GM18909 (cell line): ENCODE measurements around the gene WDR44.

Source experiments
- ATAC-seq: cut with Tn5 transposase; IDR thresholded peaks from one replicate; pipeline ENCODE4 v1.9.1; 2021; ENCODE audit warnings: mild to moderate bottlenecking; ENCODE audit not compliant: unreplicated experiment, poor library complexity

The WDR44 gene

DNA sequence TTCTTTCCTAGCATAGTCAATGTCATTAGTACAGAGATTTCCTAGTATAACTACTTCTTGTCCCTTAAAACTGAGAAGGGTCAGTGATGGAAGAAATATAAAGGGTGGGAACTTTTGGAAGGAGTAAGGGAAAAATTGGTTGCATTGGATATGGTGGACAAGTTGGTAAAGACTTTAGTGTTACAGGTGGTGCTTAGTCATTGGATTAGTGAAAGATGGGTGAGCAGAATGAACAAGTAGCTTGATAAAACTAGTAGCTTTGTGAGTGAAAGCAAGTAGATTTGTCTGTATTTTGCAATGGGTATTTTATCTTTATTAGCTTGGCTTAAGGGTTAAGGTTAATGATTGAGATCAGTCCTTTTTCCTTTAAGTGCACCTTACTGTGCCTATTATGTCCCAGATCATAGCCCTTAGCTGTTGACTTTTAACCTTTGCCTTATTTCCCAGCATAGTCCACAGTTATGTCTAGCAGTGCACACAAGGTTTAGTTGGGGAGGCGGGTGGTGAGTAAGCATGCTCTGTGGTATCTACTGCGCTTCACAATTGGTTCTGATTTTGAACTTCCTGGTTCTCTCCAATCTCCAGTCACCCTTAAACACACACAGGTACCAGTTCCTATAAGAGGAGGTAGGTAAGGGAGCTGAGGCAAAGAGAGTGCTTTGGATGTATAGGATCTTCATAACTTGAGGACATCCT lies 9.5 kb downstream of the WDR44 start:
- no peak for ATAC-seq

DNA sequence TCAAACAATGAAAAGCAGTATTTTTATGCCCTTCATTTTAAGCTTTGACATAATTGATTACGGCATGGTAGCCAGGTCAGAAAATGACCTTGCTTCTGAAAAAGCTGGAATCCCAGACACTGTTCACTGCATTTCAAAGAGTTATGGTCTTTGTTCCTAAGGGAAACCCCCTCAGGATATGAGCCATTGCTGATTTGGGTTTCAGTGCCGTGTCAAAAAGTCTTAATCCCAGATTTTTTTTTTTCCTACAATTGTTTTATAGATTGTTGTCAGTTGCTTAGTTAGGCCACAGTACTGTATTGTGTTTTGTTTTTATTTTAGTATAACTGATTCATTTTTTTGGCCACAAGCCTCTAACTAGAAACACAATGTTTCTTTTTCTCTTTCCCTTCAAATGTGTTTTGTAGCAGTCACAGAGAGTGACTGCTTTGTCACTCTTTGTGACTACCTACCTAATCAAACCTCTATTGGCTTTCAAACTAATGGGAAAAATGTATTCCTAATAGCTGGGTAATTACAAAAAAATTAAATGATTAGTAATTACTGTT lies 10.3 kb downstream of the WDR44 start:
- no peak for ATAC-seq

DNA sequence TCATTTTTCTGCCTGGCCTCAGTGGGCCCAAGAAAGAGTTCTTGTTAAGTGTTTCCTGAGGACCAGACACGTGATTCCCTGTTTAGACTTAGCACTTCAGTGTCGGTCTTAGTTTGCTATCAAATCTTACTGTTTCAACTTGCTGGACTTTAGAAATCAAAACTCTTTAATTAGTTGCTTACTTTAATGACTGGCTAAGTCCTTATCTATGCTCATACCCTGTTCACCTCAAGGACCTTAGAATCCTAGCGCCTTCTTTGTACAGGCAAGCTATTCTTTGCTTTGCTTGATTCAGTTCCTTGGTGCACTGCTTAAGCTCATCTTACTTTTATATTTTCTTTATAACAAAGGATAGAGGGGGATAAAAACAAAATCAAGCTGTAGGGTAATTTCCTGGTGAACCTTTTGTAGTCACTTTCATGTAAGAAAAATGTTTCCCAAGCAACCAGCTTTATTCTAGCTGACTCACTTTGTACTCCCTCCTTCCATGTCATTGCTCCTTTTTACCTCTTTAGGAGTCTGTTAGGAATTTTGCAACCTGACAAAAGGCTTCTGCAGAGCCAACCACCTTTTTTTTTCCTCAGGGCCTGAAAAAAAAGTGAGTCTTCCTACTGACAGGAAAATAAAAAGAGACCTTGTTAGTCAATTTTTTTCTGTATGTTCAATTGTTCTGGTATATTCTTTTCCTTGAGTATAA lies 14.7 kb downstream of the WDR44 start:
- ATAC-seq = no peak

DNA sequence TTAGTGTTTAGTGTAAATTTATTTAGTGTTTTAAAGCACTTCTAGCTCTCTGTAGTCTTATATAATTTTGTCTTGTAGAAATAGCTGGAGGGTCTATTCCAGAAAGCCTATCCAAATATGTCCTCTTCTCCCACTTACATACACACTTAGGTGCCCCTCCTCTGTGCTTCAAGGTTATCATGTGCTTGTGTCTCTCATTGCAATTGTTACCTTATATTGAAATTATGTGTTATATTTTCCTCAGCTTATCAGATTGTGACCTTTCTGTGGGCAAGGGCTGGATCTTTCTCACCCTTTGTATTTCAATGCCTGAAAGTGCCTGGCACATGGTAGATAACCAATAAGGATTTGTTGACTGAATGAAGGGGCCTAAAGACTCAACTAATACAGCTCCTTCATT lies 18.4 kb downstream of the WDR44 start:
- no peak for ATAC-seq

DNA sequence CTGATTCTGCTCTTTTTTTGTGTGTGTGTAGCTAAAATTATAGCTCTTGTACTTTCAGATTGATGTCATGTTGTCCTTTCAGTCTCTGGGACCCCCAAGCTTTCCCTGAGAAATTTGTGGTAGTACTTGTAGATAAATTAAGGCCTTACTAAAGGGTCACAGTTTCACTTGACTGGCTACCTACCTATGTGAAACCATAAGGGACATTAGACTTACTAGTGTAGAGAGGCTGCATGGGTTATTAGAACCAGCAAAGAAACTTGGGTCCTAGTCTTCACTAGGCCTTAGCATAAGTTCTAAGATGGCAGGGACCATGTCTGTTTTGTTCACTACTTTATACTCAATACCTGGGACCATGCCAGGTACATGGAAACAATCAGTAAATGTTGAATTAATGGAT lies 21.4 kb downstream of the WDR44 start:
- ATAC-seq = no peak

DNA sequence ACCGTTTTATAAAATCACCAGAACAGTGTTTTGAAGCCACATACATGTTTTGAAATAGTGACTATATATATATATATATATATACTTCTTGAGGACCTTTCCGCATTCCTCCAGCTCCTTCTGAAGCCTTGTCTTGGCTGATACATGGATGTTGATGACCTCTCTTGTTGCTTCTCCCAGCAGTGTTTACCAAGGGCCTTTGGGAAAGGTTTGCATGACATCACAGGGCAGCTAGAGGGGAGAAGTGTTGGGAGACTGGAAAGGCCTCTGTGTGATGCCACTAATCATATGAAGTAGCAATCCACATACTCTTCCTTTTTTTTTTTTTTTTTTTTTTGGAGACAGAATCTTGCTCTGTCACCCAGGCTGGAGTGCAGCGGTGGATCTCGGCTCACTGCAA lies 22.5 kb downstream of the WDR44 start:
- ATAC-seq = no peak

DNA sequence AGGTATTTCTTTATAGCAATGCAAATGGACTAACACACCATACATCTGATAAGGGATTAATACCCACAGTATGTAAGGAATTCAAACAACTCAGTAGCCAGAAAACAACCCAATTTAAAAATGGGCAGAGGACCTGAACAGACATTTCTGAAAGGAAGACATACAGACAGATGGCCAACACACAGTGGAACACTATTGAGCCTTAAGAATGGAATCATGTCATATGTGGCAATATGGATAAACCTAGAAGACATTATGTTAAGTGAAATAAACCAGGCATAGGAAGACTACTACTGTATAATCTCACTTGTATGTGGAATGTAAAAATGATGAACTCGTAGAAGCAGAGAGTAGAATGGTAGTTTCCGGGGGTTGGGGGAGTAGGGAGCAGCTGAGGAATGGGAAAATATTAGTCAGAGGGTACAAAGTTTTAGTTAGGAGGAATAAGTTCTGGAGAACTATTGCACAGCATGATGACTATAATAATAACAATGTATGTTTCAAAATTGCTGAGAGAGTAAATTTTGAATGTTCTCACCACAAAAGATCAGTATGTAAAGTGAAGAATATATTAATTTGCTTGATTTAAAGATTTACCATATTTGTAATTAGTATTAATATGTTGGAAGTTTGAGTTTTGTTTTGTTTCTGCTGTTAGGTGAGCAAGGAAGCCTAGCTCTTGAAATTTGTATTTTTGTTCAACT lies 25.2 kb downstream of the WDR44 start:
- no peak for ATAC-seq

DNA sequence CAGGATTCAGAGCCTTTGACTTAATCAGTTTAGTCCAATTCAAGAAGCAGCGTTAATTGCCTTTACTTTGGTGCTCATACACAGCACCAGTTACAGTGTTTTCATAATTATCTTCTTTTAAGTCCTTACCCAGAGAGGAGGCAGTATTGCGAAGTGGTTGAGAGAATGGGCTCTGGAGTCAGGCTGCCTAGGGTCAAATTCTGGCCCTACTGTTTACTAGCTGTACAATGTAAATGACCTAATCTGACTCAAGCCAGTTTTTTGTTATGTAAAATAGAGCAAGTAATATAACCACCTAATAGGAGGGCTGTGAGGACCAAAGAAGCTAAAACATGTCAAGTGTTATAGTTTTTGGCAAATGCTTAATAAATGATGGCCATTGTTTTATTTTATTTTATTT lies 27.6 kb downstream of the WDR44 start:
- no peak for ATAC-seq

DNA sequence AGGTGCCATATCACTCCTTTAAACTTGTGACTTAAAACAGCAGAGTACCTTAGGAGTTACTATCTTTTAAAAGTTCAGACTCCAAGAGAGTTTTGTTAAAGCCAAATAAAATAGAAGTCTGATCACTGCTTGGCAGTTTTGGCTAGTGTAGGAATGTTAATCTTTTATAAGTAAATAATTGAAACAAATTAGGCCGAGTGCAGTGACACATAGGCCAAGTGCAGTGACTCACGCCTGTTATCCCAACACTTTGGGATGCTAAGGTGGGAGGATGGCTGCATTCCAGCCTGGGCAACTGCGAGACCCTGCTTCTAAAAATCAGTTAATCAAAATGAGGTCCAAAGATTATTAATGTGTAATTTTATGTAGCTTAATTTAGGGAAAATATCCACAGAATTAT lies 37.2 kb downstream of the WDR44 start:
- no peak for ATAC-seq

DNA sequence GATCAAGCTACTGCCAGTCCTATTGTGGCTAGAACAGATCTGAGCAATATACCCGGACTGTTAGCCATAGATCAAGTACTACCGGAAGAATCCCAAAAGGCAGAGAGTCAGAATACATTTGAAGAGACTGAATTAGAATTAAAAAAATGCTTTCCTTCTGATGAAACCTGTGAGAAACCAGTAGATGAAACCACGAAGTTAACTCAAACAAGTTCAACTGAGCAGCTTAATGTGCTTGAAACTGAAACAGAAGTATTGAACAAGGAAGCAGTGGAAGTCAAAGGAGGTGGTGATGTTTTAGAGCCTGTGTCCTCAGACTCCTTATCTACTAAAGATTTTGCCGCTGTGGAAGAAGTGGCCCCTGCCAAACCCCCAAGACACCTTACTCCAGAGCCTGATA lies 46.8 kb downstream of the WDR44 start:
- peak; percentile 66 for ATAC-seq

DNA sequence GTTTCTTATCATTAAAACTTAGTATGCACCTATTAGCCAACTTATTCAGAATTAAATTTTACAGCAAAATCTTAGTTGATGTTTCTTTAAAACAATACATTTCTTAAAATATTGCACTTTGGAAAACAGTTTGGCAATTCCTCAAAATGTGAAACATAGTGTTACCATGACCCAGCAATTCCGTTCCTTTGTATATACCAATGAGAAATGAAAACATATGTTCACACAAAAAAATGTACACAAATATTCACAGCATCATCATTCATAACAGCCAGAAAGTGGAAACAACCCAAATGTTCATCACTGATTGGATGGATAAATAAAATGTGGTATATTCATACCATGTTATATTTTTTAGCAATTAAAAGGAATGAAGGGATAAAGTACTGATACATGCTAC lies 50.2 kb downstream of the WDR44 start:
- no peak for ATAC-seq

DNA sequence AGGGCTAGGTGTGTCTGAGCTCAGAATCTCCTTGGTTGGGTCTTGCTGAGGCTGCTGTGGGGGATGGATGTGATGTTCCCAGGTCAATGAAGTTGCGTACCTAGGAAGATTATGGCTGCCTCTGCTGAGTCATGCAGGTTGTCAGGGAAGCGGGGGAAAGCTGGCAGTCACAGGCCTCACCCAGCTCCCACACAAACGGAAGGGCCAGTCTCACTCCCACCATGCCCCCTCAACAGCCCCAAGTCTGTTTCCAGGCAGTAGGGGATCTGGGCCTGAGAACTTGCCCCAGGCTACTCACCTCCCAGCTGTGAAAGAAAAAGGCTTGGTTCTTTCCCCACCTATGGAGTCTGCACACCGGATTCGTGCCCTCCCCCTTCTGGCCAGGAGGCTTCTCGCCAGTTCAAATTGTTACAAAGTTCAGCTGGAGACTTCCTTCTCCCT lies 72.9 kb downstream of the WDR44 start:
- no peak for ATAC-seq

DNA sequence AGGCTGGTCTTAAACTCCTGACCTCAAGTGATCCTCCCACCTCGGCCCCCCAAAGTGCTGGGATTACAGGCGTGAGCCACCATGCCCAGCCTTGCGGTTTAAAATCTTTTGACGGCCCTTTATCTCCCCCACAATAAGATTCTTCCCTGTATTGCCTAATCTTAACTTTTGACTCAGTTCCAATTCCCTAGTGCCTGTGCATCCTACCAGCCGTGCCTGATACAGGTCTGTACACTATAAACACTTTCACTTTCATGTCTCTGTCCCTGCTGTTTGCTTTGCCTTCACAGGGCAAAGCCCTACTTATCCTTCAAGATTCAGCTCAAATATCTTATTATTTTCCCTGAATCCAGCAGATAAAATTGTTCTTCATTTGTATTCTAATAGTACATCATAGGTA lies 74.6 kb downstream of the WDR44 start:
- peak; percentile 63 for ATAC-seq

DNA sequence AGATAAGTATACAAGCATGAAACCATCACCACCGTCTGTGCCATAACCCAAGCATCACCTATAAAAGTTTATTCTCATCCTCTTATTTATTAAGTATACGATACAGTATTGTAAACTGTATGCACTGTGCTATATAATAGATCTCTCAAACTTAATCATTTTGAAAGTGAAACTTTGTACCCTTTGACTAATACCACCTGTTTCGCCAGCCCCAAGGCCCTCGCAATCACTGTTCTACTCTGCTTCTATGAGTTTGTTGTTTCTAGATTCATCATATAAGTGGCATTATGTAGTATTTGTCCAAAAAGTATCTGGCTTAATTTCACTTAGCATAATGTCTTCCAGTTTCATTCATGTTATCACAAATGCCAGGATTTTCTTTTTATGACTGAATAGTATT lies 77.7 kb downstream of the WDR44 start:
- ATAC-seq = peak; percentile 97

DNA sequence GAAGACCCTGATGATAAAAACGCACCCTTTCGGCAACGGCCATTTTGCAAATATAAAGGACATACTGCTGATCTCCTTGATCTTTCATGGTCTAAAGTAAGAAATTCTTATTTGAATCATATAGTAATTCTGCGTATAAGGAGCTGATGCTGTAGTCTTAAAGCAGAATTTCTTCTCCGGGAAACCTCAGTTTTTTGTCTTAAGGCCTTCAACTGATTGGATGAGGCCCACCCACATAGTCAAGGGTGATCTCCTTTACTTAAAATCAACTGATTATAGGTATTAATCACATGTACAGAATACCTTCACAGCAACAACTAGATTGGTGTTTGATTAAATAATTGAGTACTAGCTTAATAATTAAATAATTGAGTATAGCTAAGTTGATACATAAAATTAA lies 86.9 kb downstream of the WDR44 start:
- no peak for ATAC-seq

DNA sequence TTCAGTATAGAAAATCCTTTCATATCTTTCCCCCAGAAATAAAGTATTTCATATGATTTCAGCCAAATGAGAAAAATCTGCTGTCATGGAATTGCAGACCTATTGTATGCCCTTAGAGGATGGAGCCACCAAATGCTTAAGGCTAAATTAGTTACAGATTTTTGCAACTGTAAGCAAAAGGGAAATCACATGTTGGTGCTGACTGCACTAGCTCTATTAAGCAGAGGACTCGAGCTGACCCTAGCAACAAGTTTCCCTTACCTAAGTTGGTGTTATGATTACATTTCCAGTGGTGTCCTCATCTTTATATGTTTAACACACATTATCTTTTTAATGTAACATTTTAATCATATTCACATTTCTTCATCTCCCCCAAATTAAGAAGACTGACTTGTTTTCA lies 91.4 kb downstream of the WDR44 start:
- ATAC-seq = no peak

DNA sequence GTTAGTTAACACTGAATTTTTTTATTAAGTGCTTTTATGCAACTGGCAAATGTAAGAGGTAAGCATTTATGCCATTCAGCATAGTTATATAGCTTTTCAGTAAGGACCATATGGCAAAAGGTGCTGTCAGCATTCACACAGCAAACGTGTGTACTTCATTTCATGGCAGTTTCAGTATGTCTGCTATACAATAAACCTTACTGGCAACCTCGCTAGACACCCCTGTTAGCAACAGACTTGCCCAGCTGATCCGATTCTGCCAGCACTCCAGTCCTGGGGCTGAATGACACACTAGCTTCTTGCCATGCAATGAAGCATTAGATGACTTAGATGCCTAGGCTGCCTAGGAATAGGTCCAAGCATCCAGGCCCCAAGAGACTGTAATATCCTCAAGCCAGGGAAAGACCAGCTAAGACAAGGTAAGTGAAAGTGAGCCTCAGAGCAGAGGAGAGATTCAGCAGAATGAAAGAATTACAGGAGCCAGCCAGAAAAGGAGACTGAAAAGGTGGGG lies 102.4 kb downstream of the WDR44 start:
- ATAC-seq = no peak

DNA sequence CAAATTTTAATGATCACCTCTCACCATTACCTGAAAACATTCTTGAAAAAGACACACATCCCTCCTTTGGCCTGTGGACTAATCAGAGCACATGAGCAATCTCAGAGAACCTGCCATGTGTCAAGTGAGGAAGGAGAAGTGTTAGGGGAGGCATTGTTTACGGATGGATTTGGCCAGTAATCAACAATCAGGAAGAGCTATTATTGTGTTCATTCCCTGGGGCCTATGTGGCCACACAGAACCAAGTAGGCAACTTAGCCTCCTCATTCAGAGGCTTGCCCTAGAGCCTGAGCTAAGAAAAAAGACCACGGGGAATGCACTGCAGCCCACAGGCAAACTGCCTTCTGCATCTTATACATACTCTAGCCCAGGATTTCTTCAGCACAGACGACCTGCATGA lies 109.1 kb downstream of the WDR44 start:
- ATAC-seq = no peak

DNA sequence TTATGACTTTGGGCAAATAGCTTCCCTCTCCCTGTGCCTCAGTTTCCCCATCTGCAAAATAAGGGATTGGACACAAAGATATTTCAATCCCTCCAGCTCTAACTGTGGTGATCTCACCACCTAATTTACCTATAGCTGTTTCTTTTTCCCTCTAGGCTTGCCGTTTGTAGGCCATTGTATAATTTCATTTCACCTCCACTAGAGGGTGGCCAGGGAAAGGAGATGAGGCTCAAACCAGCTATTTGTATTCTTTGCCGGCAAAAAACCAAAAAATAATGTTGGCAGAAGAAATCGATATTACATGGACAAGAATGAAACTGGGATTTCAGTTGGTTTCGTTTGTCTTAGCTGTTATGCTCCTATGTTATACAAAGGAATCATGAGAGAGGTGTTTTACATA lies 113.6 kb downstream of the WDR44 start:
- no peak for ATAC-seq

DNA sequence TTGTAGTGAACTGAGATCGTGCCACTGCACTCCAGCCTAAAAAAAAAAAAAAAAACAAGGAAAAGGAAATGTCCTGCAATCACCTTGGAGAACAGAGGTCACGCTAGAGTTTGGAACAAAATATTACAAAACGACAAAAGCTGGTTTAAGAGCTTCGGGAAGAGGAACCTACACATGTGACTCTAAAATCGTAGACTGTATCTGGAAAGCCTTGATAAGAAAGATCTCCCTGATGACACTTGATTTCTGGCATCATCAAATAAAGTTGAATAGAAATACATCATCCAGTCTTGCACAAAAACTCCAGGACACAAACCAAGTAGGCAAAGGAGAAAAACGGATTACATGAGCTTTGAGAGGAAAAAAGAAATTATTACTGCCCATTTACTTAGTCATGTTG lies 118.6 kb downstream of the WDR44 start:
- no peak for ATAC-seq

DNA sequence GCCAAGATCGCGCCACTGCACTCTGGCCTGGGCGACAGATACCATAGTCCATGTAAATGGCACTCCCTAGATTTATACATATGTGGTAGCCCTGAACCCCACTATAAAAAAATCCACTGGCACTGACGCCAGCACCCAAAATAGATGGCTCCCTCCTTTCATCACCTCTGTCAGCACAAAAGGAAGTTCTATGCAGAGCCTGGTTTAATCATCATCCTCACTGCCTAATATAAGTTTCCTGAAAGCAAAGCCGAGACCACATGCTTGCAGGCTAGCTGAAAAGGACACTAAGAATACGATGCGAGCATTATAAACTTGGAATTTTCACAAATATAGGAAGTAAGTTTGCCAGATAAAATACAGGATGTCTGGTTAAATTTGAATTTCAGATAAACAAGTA lies 122.2 kb downstream of the WDR44 start:
- ATAC-seq = no peak
